ENCODE measurements around the gene HVCN1. TPM values are rescaled to one million over a fixed set of nuclear protein-coding genes. Genes with fewer than 3 reads are reported as not detected.

Gene HVCN1
- total and polyA plus RNA-seq, 2 donors (not counting 1 experiment from before 2014, with no cell fraction given) = 216 to 422 TPM

DNA sequence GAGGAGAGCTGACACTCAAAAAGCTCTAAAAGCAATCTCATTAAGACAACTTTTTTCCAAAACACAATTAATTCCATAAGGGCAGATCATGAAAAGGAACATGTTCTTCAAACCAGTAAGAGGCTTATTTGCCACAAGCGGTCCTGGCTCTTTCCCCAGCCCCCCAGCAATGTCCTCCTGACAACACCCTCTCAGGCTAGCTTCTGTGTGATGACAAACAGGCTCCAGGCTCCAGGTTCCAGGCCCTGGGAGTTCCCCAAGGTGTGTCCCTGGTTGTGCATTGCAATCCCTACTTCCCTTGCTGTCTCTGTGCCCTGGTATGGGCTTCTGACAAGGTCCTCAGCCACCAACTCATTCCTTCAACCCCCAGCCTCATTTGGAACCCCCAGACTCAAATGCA, 8.9 kb downstream of the HVCN1 start:
- peaks cover 38% of the 10 kb centered on the region for H4K20me1 ChIP-seq (ENCODE audit: control insufficient read depth, insufficient read depth, low read length, poor library complexity, severe bottlenecking)
- peaks cover 0 to 4% (median 0%) of the 10 kb centered on the region in 3 donors for H3K9me3 ChIP-seq (ENCODE audit: control extremely low read depth in 1 of 3, control insufficient read depth in 2 of 3, insufficient read depth in 1 of 3, low read length in 2 of 3)
- H3K36me3 ChIP-seq (replicated peaks in 1 of 2; ENCODE audit: control extremely low read depth in 1 of 2, control insufficient read depth in 1 of 2, extremely low read depth in 1 of 2, insufficient read depth in 2 of 2, low read length in 1 of 2) = peaks cover 8 to 77% of the 10 kb centered on the region in 2 experiments
- H3K9ac ChIP-seq (ENCODE audit: low read length) = peak overlapping the region; percentile 25
- peaks cover 89 to 100% of the 10 kb centered on the region in 2 donors for H3K4me1 ChIP-seq (ENCODE audit: control insufficient read depth in 2 of 2, insufficient read depth in 2 of 2, low read length in 2 of 2)
- peak overlapping the region; percentile 28 to 82 for H3K27ac ChIP-seq (ENCODE audit: low read length in 2 of 2)
- DNase-seq (no peak), ATAC-seq (ENCODE audit: low read depth) (no peak)
- no peaks in the 10 kb centered on the region for H3K27me3 Mint-ChIP-seq
- H3K4me3 Mint-ChIP-seq = peak overlapping the region; percentile 74
- no peak overlapping the region for H2AFZ ChIP-seq (ENCODE audit: insufficient read depth, low read depth, low read length, poor library complexity, severe bottlenecking)
- H3K27ac Mint-ChIP-seq = peak overlapping the region; percentile 90
- H3K9me3 Mint-ChIP-seq (ENCODE audit: insufficient read depth) = no peaks in the 10 kb centered on the region
- intact Hi-C loops (cut with micrococcal nuclease) = no loop called here
- 80% methylated on average over 1 of the region's 1 CpG for WGBS (ENCODE audit: insufficient coverage)
- H3K79me2 ChIP-seq (ENCODE audit: control insufficient read depth, insufficient read depth, low read length) = peaks cover 92% of the 10 kb centered on the region
- TF ChIP-seq, protein P1, sequence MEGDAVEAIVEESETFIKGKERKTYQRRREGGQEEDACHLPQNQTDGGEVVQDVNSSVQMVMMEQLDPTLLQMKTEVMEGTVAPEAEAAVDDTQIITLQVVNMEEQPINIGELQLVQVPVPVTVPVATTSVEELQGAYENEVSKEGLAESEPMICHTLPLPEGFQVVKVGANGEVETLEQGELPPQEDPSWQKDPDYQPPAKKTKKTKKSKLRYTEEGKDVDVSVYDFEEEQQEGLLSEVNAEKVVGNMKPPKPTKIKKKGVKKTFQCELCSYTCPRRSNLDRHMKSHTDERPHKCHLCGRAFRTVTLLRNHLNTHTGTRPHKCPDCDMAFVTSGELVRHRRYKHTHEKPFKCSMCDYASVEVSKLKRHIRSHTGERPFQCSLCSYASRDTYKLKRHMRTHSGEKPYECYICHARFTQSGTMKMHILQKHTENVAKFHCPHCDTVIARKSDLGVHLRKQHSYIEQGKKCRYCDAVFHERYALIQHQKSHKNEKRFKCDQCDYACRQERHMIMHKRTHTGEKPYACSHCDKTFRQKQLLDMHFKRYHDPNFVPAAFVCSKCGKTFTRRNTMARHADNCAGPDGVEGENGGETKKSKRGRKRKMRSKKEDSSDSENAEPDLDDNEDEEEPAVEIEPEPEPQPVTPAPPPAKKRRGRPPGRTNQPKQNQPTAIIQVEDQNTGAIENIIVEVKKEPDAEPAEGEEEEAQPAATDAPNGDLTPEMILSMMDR (IDR thresholded peaks at IDR 0.05) = no peak
- no peak for TF ChIP-seq EZH2 (IDR thresholded peaks at IDR 0.05; ENCODE audit: borderline replicate concordance, insufficient read depth, low read depth, low read length, poor library complexity, severe bottlenecking)
- H3K4me1 Mint-ChIP-seq = peaks cover 83% of the 10 kb centered on the region
- peak overlapping the region in 3 of 5 experiments; percentile 8 to 36 (median 9) for H3K4me3 ChIP-seq (ENCODE audit: control extremely low read depth in 1 of 5, extremely low read depth in 1 of 5, insufficient read depth in 1 of 5, low read depth in 2 of 5, low read length in 4 of 5)
- CTCF ChIA-PET = interaction anchor here (1.0 to 1.5 kb wide), 3 partner anchors 21 to 60 kb away, joined by 3 to 5 read pairs (median 3); no protein-coding TSS in a partner anchor
- H3K4me2 ChIP-seq (replicated peaks; ENCODE audit: low read depth, low read length, poor library complexity, severe bottlenecking) = peak overlapping the region; percentile 71
- POLR2A ChIA-PET = interaction anchor here (0.7 to 3.5 kb wide), 2 partner anchors 12 to 150 kb away, joined by 3 to 12 read pairs; no protein-coding TSS in a partner anchor
- H3K27me3 ChIP-seq (replicated peaks in 1 of 4; ENCODE audit: control extremely low read depth in 1 of 4, control insufficient read depth in 3 of 4, insufficient read depth in 4 of 4, low read length in 3 of 4) = no peaks in the 10 kb centered on the region

DNA sequence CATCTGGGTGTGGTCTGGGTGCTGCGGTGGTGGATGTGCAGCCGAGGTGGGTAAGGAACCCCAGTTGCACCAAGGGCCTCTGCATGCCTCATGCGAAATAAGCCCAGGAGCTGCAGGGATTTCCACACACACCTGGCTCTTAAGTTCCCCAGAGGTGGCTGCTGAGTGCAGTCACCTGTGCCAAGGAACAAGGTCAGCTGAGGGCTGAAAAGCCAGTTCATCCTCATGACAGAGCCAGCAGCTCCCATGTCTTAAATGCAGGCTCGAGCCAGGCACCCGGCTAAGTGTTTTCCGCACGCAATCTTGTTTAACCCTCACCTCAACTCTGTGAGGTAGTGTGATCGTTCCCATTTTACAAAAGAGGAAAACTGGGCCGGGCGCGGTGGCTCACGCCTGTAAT, 9.7 kb downstream of the HVCN1 start:
- intact Hi-C loops (cut with micrococcal nuclease) = no loop called here
- WGBS (ENCODE audit: insufficient coverage) = 64% methylated on average over 4 of the region's 12 CpGs
- ChIA-PET POLR2A (interaction anchor here (0.6 to 4.3 kb wide), 6 partner anchors 8 to 76 kb away, joined by 3 to 28 read pairs (median 13); partner anchors contain the start of gene HVCN1), CTCF (interaction anchor here (0.5 to 1.5 kb wide), 6 partner anchors 13 to 578 kb away, joined by 3 to 5 read pairs (median 3); no protein-coding TSS in a partner anchor)
- TF ChIP-seq EZH2 (IDR thresholded peaks at IDR 0.05; ENCODE audit: borderline replicate concordance, insufficient read depth, low read depth, low read length, poor library complexity, severe bottlenecking) = no peak
- TF ChIP-seq, protein P1 (IDR thresholded peaks at IDR 0.05) = no peak
- Histone ChIP-seq H3K4me2 (replicated peaks; ENCODE audit: low read depth, low read length, poor library complexity, severe bottlenecking) (peak overlapping the region; percentile 71), H3K9ac (ENCODE audit: low read length) (peak overlapping the region; percentile 10), H2AFZ (ENCODE audit: insufficient read depth, low read depth, low read length, poor library complexity, severe bottlenecking) (no peak overlapping the region), H3K36me3 (replicated peaks in 1 of 2; ENCODE audit: control extremely low read depth in 1 of 2, control insufficient read depth in 1 of 2, extremely low read depth in 1 of 2, insufficient read depth in 2 of 2, low read length in 1 of 2) (peaks cover 8 to 77% of the 10 kb centered on the region in 2 experiments), H3K79me2 (ENCODE audit: control insufficient read depth, insufficient read depth, low read length) (peaks cover 92% of the 10 kb centered on the region), H3K27me3 (replicated peaks in 1 of 4; ENCODE audit: control extremely low read depth in 1 of 4, control insufficient read depth in 3 of 4, insufficient read depth in 4 of 4, low read length in 3 of 4) (no peaks in the 10 kb centered on the region), H3K4me3 (ENCODE audit: control extremely low read depth in 1 of 5, extremely low read depth in 1 of 5, insufficient read depth in 1 of 5, low read depth in 2 of 5, low read length in 4 of 5) (peak overlapping the region in 3 of 5 experiments; percentile 21 to 39 (median 23)), H3K4me1 (ENCODE audit: control insufficient read depth in 2 of 2, insufficient read depth in 2 of 2, low read length in 2 of 2) (peaks cover 89 to 100% of the 10 kb centered on the region in 2 donors), H3K27ac (ENCODE audit: low read length in 2 of 2) (peak overlapping the region; percentile 42 to 82), H4K20me1 (ENCODE audit: control insufficient read depth, insufficient read depth, low read length, poor library complexity, severe bottlenecking) (peaks cover 30% of the 10 kb centered on the region), H3K9me3 (ENCODE audit: control extremely low read depth in 1 of 3, control insufficient read depth in 2 of 3, insufficient read depth in 1 of 3, low read length in 2 of 3) (peaks cover 0 to 4% (median 0%) of the 10 kb centered on the region in 3 donors)
- no peak for ATAC-seq (ENCODE audit: low read depth)
- H3K27me3 Mint-ChIP-seq = no peaks in the 10 kb centered on the region
- peak overlapping the region; percentile 70 for H3K4me3 Mint-ChIP-seq
- peak overlapping the region; percentile 82 for H3K27ac Mint-ChIP-seq
- peaks cover 2% of the 10 kb centered on the region for H3K9me3 Mint-ChIP-seq (ENCODE audit: insufficient read depth)
- DNase-seq = no peak
- peaks cover 81% of the 10 kb centered on the region for H3K4me1 Mint-ChIP-seq
